ENCODE results near the gene MAOA.

- no peak for TF ChIP-seq POLR2A (IDR thresholded peaks at IDR 0.05)
- TF ChIP-seq CTCF (IDR thresholded peaks at IDR 0.05) = no peak
These were observed 78.3 kb downstream of the MAOA start for GRCh38 chrX:43734444-43734843.
